ENCODE measurements around the gene FOSL2.
"Not testable (repeated sequence)": the region's sequence is repeated elsewhere in the genome, so short reads cannot be mapped to it uniquely, and the experiment has no call there.

Gene FOSL2

GRCh38 chr2:28366149-28366495 lies 26.5 kb upstream of the FOSL2 start:
- no peak for DNase-seq (ENCODE audit: extremely low spot score)
- CTCF ChIA-PET, result no interaction called here
- TF ChIP-seq LEF1 (IDR thresholded peaks at IDR 0.05; ENCODE audit: borderline replicate concordance) (no peak), SUZ12 (IDR thresholded peaks at IDR 0.05) (no peak), SP1 (IDR thresholded peaks at IDR 0.05) (no peak), L3MBTL2 (conservative IDR thresholded peaks at IDR 0.05) (no peak), HDGF (IDR thresholded peaks at IDR 0.05; ENCODE audit: borderline replicate concordance) (no peak), NFRKB (IDR thresholded peaks at IDR 0.05) (no peak), CTBP1 (IDR thresholded peaks at IDR 0.05; ENCODE audit: borderline replicate concordance) (no peak), FOXA1 (IDR thresholded peaks at IDR 0.05) (no peak)
- TF ChIP-seq, protein P1, sequence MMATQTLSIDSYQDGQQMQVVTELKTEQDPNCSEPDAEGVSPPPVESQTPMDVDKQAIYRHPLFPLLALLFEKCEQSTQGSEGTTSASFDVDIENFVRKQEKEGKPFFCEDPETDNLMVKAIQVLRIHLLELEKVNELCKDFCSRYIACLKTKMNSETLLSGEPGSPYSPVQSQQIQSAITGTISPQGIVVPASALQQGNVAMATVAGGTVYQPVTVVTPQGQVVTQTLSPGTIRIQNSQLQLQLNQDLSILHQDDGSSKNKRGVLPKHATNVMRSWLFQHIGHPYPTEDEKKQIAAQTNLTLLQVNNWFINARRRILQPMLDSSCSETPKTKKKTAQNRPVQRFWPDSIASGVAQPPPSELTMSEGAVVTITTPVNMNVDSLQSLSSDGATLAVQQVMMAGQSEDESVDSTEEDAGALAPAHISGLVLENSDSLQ (IDR thresholded peaks at IDR 0.05), result no peak
- POLR2A ChIA-PET, result no interaction called here

DNA sequence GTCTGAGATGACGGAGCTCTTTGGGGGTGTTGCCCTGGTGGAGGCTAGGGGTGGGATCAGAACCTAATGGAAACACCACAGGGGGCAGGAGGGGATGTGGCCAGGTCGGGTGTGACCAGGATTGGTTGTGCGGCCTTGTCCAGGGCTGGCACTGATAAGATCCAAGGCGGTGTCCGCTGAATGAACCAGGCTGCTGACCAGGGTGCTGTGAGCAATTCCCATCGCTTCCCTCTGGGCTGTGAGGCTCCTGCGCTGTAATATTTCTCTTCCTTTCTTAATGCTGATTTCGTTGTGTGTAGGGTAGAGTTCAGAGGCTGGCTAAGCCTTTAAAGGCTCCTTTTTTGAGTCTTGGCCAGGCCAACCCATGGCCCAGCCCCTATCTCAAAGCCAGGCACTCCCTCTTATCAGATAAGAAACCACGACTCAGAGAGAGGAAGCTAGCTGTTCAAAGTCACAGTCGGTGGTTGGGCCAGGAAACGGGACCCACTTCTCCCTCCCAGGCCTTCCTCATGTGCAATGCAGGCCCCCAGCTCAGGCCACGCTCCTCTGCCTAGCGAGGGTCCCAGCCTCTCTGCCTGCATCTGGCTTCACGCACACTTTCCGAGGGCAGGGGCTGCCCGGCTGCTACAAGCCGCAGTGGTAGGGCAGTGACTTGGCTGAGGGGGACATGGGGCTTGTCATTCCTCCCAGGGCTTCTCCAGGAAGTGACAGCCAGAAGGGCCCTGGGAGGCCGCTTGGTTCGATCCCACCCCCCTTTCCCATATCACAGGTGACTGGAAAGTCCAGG lies 26.0 kb upstream of the FOSL2 start:
- POLR2A ChIA-PET, result no interaction called here
- TF ChIP-seq FOXA1 (IDR thresholded peaks at IDR 0.05), result no peak
- TF ChIP-seq ELF4 (IDR thresholded peaks at IDR 0.05), result no peak
- TF ChIP-seq BHLHE40 (IDR thresholded peaks at IDR 0.05; ENCODE audit: borderline replicate concordance), result no peak
- TF ChIP-seq FOXK2 (IDR thresholded peaks at IDR 0.05), result no peak
- no peak for TF ChIP-seq TARDBP (IDR thresholded peaks at IDR 0.05)
- TF ChIP-seq CTBP1 (IDR thresholded peaks at IDR 0.05; ENCODE audit: borderline replicate concordance), result no peak
- CTCF ChIA-PET, result no interaction called here
- DNase-seq (ENCODE audit: extremely low spot score), result no peak

DNA sequence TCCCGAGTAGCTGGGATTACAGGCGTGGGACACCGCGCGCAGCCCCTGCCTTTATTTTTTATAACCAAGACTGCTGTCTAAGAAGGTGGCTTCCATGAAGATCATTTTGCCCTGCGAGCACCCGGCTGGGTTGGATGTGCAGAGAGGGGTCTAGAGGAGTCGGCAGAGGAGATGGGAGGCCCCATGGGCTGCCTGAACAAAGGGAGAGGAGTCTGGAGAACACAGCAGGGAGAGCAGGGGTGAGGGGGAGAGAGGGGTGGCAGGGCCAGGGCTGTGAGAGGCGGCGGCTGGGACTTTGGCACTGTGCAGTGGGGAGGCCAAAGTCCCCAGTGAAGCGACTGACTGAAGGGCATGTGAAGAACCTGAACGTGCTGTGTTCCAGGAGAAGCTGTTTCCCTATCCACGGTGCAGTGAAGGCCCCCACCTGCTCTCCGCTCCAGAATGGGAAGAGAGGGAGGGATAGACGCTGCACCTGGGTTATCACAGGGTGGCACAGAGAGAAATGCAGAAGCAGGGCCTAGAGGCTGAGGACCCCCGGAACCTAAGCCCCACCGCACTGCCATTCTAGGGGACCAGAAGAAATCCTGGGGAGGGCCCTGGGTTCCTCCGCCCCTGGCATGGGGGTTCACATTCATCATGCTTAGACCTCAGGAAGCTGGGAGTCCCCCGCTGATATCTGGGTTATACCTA lies 24.8 kb upstream of the FOSL2 start:
- CTCF ChIA-PET, result no interaction called here
- TF ChIP-seq CTBP1 (IDR thresholded peaks at IDR 0.05; ENCODE audit: borderline replicate concordance), result no peak
- no peak for TF ChIP-seq ARNT (IDR thresholded peaks at IDR 0.05)
- no peak for TF ChIP-seq SP1 (IDR thresholded peaks at IDR 0.05)
- DNase-seq (ENCODE audit: extremely low spot score), result no peak
- POLR2A ChIA-PET, result no interaction called here

DNA sequence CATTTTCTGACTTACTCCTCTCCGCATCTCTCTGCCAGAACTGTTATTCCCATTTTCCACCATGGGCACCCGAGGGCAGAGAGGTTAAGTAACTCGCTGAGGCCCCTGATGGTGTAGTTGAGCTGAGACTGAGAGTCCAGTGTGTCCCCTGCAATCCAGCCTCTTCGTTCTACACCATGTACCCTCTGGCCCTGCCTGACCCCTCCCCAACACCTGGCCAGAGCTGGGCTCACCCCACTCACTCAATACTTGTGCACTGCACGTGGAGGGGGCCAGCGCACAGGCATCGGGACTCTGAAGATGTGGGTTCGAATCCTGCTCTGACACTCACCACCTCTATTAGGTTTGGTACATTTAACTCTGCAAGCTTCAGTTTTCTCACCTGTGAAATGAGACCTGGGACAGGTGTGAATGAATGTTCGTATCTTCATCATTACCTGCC lies 24.3 kb upstream of the FOSL2 start:
- CTCF ChIA-PET, result no interaction called here
- TF ChIP-seq BHLHE40 (IDR thresholded peaks at IDR 0.05; ENCODE audit: borderline replicate concordance) (no peak), L3MBTL2 (conservative IDR thresholded peaks at IDR 0.05) (no peak)
- POLR2A ChIA-PET, result no interaction called here
- DNase-seq (ENCODE audit: extremely low spot score), result no peak

GRCh38 chr2:28369358-28369757 lies 23.3 kb upstream of the FOSL2 start:
- TF ChIP-seq ELF4 (IDR thresholded peaks at IDR 0.05) (no peak), SUZ12 (IDR thresholded peaks at IDR 0.05) (no peak), TARDBP (IDR thresholded peaks at IDR 0.05) (no peak), L3MBTL2 (conservative IDR thresholded peaks at IDR 0.05) (no peak), BHLHE40 (IDR thresholded peaks at IDR 0.05; ENCODE audit: borderline replicate concordance) (no peak), LEF1 (IDR thresholded peaks at IDR 0.05; ENCODE audit: borderline replicate concordance) (no peak), ZNF384 (IDR thresholded peaks at IDR 0.05) (no peak), SP1 (IDR thresholded peaks at IDR 0.05) (no peak), FOXA1 (IDR thresholded peaks at IDR 0.05) (no peak), CTBP1 (IDR thresholded peaks at IDR 0.05; ENCODE audit: borderline replicate concordance) (no peak), NFRKB (IDR thresholded peaks at IDR 0.05) (no peak), FOXM1 (IDR thresholded peaks at IDR 0.05; ENCODE audit: borderline replicate concordance) (no peak), HDGF (IDR thresholded peaks at IDR 0.05; ENCODE audit: borderline replicate concordance) (no peak), FOXK2 (IDR thresholded peaks at IDR 0.05) (no peak)
- TF ChIP-seq, protein P1 (IDR thresholded peaks at IDR 0.05), result no peak; the same call in 1 of the 2 replicates
- DNase-seq (ENCODE audit: extremely low spot score), result no peak
- CTCF ChIA-PET, result no interaction called here
- POLR2A ChIA-PET, result no interaction called here

GRCh38 chr2:28370354-28370753 lies 22.3 kb upstream of the FOSL2 start:
- ChIA-PET POLR2A (no interaction called here), CTCF (no interaction called here)

DNA sequence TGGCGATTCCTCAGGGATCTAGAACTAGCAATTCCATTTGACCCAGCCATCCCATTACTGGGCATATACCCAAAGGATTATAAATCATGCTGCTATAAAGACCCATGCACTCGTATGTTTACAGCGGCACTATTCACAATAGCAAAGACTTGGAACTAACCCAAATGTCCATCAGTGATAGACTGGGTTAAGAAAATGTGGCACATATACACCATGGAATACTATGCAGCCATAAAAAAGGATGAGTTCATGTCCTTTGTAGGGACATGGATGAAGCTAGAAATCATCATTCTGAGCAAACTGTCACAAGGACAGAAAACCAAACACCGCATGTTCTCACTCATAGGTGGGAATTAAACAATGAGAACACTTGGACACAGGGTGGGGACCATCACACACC lies 20.9 kb upstream of the FOSL2 start:
- CTCF ChIA-PET; POLR2A ChIA-PET; DNase-seq (ENCODE audit: extremely low spot score): not testable (repeated sequence)

More at GRCh38 chr2:28370354-28370753, 22.3 kb upstream of the FOSL2 start:
- TF ChIP-seq ZNF384 (IDR thresholded peaks at IDR 0.05), result no peak
- no peak for TF ChIP-seq FOXK2 (IDR thresholded peaks at IDR 0.05)
- TF ChIP-seq NFRKB (IDR thresholded peaks at IDR 0.05), result no peak
- TF ChIP-seq CTBP1 (IDR thresholded peaks at IDR 0.05; ENCODE audit: borderline replicate concordance), result no peak
- no peak for TF ChIP-seq FOXA1 (IDR thresholded peaks at IDR 0.05)
- TF ChIP-seq, protein P1 (IDR thresholded peaks at IDR 0.05), result no peak
- no peak for TF ChIP-seq LEF1 (IDR thresholded peaks at IDR 0.05; ENCODE audit: borderline replicate concordance)
- TF ChIP-seq BHLHE40 (IDR thresholded peaks at IDR 0.05; ENCODE audit: borderline replicate concordance), result no peak
- TF ChIP-seq HDGF (IDR thresholded peaks at IDR 0.05; ENCODE audit: borderline replicate concordance), result no peak
- no peak for TF ChIP-seq FOXM1 (IDR thresholded peaks at IDR 0.05; ENCODE audit: borderline replicate concordance)
- no peak for TF ChIP-seq SP1 (IDR thresholded peaks at IDR 0.05)
- TF ChIP-seq TARDBP (IDR thresholded peaks at IDR 0.05), result no peak
- DNase-seq (ENCODE audit: extremely low spot score), result no peak
